Anterior cingulate cortex (tissue), 58 donors: Measurements from ENCODE around the gene GTF3C1.
"Not testable (repeated sequence)": the region's sequence is repeated elsewhere in the genome, so short reads cannot be mapped to it uniquely, and the experiment has no call there.

Experiments
- DNase-seq, 58 donors: peaks; one replicate each; lab custom pipeline; 2025; lab: John Stamatoyannopoulos, UW

GTF3C1 gene

GRCh38 chr16:27570986-27571385, 21.3 kb upstream of the GTF3C1 start:
- not testable (repeated sequence) for DNase-seq

GRCh38 chr16:27568077-27568476, 18.4 kb upstream of the GTF3C1 start:
- no peak for DNase-seq

GRCh38 chr16:27566417-27566816, 16.7 kb upstream of the GTF3C1 start:
- no peak for DNase-seq

GRCh38 chr16:27564224-27564623, 14.5 kb upstream of the GTF3C1 start:
- peak in 1 of 58 donors; percentile 0 for DNase-seq

GRCh38 chr16:27561216-27561615, 11.5 kb upstream of the GTF3C1 start:
- no peak for DNase-seq

GRCh38 chr16:27558932-27559331, 9.2 kb upstream of the GTF3C1 start:
- no peak for DNase-seq

GRCh38 chr16:27558434-27558833, 8.7 kb upstream of the GTF3C1 start:
- no peak for DNase-seq

- DNase-seq, result no peak
These were observed 6.8 kb upstream of the GTF3C1 start for GRCh38 chr16:27556471-27556870.

- DNase-seq, result peak in 1 of 58 donors; percentile 6
These were observed 1.3 kb upstream of the GTF3C1 start for GRCh38 chr16:27551036-27551435.

GRCh38 chr16:27550582-27550920, 838 bp upstream of the GTF3C1 start:
- DNase-seq, result no peak

GRCh38 chr16:27549464-27549745, 308 bp downstream of the GTF3C1 start:
- no peak for DNase-seq

- no peak for DNase-seq
These were observed 1.9 kb downstream of the GTF3C1 start for GRCh38 chr16:27547851-27548250.

GRCh38 chr16:27547134-27547533, 2.6 kb downstream of the GTF3C1 start:
- peak in 2 of 58 donors; percentile 7 to 12 for DNase-seq

GRCh38 chr16:27544671-27545070, 5.0 kb downstream of the GTF3C1 start:
- no peak for DNase-seq

GRCh38 chr16:27543801-27544200, 5.9 kb downstream of the GTF3C1 start:
- DNase-seq, result no peak

GRCh38 chr16:27539636-27540035, 10.1 kb downstream of the GTF3C1 start:
- DNase-seq, result no peak

GRCh38 chr16:27539120-27539519, 10.6 kb downstream of the GTF3C1 start:
- no peak for DNase-seq

GRCh38 chr16:27538528-27538927, 11.2 kb downstream of the GTF3C1 start:
- DNase-seq, result no peak

GRCh38 chr16:27534256-27534655, 15.5 kb downstream of the GTF3C1 start:
- DNase-seq, result no peak

- DNase-seq, result peak in 1 of 58 donors; percentile 4
These were observed 17.6 kb downstream of the GTF3C1 start for GRCh38 chr16:27531826-27532800.

GRCh38 chr16:27531186-27531585, 18.5 kb downstream of the GTF3C1 start:
- DNase-seq, result no peak

- peak in 45 of 58 donors; percentile 5 to 76 (median 31) for DNase-seq
These were observed 19.8 kb downstream of the GTF3C1 start for GRCh38 chr16:27529962-27530361.

GRCh38 chr16:27528294-27528693, 21.4 kb downstream of the GTF3C1 start:
- no peak for DNase-seq
